ENCODE measurements around the gene CFAP210.
"Not testable (repeated sequence)": the region's sequence is repeated elsewhere in the genome, so short reads cannot be mapped to it uniquely, and the experiment has no call there.

Gene CFAP210

GRCh38 chr2:169619946-169620345, 74.3 kb downstream of the CFAP210 start:
- no peak for DNase-seq (ENCODE audit: low spot score)

- DNase-seq (ENCODE audit: low spot score): not testable (repeated sequence)
Observed at GRCh38 chr2:169615982-169616381, 78.2 kb downstream of the CFAP210 start.

DNA sequence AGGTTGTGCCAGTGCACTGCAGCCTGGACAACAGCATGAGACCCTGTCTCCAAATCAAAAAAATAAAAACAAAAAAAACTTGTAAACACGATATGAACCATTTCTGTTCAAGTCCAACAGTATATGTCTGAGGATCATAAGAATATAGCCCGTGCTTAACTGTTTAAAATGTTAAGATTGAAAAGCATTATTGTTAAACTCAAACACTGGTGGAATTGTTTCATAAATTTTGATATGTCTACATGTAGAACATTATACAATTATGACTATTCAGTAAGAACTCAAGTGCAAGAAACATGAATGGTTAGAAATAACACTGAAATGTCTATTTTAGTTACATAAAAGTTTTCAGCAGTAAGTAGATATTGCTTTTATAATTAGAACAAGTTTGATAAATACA, 80.3 kb downstream of the CFAP210 start:
- no peak for DNase-seq (ENCODE audit: low spot score)

- no peak for DNase-seq (ENCODE audit: low spot score)
Observed at GRCh38 chr2:169609264-169609663, 84.9 kb downstream of the CFAP210 start.

GRCh38 chr2:169599568-169599967, 94.6 kb downstream of the CFAP210 start:
- DNase-seq (ENCODE audit: low spot score): no peak

DNA sequence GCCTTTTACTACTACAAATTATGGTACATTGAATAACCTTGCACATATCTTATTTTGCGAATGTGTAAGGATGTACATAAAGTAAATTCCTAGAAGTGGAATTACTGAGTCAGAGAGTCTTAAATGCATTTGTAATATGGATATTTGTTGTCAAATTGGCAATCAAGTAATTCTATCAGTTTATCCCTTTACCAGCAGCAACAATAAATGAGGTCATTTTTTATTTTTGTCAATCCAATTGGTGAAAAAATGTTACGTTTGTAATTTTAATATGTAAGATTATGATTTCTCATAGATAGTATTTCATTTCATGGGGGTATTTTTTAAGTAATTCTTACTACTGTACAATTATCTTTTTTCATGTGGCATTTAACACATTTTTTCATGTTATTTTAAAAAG, 95.2 kb downstream of the CFAP210 start:
- DNase-seq (ENCODE audit: low spot score): no peak

GRCh38 chr2:169596546-169596945, 97.7 kb downstream of the CFAP210 start:
- not testable (repeated sequence) for DNase-seq (ENCODE audit: low spot score)
